ENCODE data around the gene TCF15. TPM values are rescaled to one million over a fixed set of nuclear protein-coding genes. Genes with fewer than 3 reads are reported as not detected.
A peak's percentile ranks its signal among the peaks of the same experiment; 100 is the strongest.

TCF15 gene, protein sequence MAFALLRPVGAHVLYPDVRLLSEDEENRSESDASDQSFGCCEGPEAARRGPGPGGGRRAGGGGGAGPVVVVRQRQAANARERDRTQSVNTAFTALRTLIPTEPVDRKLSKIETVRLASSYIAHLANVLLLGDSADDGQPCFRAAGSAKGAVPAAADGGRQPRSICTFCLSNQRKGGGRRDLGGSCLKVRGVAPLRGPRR
- 1 to 10 TPM in 1 of 2 donors, under 1 TPM in 1; 0.58 to 1.0 TPM for total RNA-seq
- not detected for polyA plus RNA-seq
- long read RNA-seq, donor 1, partial matches to known transcripts = 0 of 1 reads
- long read RNA-seq, donor 1, other reads (novel, unspliced or antisense) = 0 of 1 reads
- long read RNA-seq, donor 2, transcript TCF15-201 (2 exons, 1,555 nt) = major isoform, 5 of 5 reads
- long read RNA-seq, donor 2, partial matches to known transcripts = 0 of 5 reads
- long read RNA-seq, donor 2, other reads (novel, unspliced or antisense) = 0 of 5 reads

DNA sequence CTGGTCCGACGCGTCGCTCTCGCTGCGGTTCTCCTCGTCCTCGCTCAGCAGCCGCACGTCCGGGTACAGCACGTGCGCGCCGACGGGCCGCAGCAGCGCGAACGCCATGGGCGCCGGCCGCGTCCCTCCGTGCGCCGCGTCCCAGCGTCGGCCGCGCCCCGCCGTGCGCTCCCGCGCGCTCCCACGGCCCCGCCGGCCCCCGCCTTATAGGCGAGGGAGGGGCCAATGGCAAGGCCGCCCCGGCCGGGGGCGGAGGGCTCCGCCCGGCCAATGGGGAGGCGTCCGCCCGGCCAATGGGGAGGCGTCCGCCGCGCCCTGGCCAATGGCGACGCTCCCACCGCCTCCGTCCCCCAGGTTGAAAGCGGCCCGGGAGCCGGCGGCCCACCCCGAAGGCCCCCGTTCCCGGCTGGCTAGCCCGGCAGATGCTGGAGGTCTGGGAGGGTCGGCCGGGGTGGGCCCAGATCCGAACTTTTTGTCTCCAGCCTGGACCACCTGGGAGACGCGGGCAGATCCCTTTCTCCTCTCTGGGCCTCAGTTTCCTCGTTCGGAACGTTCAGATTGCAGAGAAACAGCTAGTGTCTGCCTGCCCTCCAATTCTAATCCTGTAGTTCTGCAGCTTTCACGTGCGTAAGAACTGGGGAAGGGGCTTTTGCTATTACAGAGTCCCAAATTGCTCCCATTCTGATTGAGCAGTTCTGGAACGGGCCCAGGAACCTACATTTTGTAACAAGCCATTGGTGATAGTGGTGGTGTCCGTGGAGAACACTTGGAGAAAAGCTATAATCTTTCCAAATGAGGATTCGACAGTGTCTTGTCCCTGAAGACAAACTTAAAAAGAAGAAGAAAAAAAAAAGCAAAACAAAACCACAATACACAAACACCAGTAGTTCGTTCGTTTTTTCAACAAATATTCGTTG lies at the start of gene TCF15:
Gene TCF15, minus strand, starts transcription at position 180 of the 917 bp plus-strand sequence. Its CDS starts 72 bp downstream, at position 108.
- no peaks in the 10 kb centered on the region for H3K4me1 ChIP-seq (ENCODE audit: control insufficient read depth in 1 of 2, insufficient read depth in 2 of 2, low read length in 2 of 2)
- 7 to 10% methylated on average over 57 to 84 of the region's 84 CpGs for WGBS, 2 donors
- no peaks in the 10 kb centered on the region for H3K9me3 ChIP-seq (ENCODE audit: control insufficient read depth, low read length)
- H3K4me3 ChIP-seq (ENCODE audit: low read length in 2 of 2) = no peak within 1 kb of the TSS
- intact Hi-C loops (cut with DNase I) = no loop called here
- no peak within 1 kb of the TSS for H3K27ac ChIP-seq (ENCODE audit: low read depth in 1 of 2, low read length in 2 of 2)
- peaks cover 0 to 2% of the 10 kb centered on the region in 2 donors for H3K27me3 ChIP-seq (ENCODE audit: control insufficient read depth in 1 of 2, insufficient read depth in 2 of 2, low read length in 1 of 2)
- ATAC-seq (ENCODE audit: low FRiP score) (no peak), DNase-seq (no peak)
- H3K36me3 ChIP-seq (ENCODE audit: control insufficient read depth in 1 of 2, insufficient read depth in 2 of 2, low read length in 1 of 2) = no peaks in the 10 kb centered on the region

DNA sequence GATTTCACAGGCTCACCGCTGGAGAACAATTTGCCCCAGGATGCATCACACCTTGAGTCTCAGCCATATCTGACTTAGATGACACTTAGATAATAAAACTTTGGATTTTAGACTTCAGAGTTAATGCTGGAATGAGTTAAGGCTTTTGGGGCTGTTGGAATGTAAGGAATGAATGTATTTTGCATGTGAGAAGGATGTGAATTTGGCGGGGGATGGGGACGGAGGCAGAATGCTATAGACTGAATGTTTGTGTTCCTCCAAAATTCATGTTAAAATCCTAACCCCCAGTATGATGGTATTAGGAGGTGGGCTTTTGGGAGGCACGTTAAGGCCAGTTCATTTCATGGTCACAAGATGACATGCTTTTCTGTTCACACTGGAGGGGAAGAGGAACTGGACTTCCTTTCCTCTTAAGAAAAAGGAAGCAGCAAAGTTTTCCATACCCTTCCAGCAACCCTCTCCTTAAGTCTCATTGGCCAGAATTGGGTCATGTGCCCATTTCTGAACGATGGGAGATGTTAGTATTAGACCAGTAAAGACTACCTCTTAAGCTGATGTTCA lies 48.7 kb upstream of the TCF15 start:
- Histone ChIP-seq H3K27ac (ENCODE audit: low read depth in 1 of 2, low read length in 2 of 2) (no peak overlapping the region), H3K4me3 (ENCODE audit: low read length in 2 of 2) (no peak overlapping the region), H3K4me1 (ENCODE audit: control insufficient read depth in 1 of 2, insufficient read depth in 2 of 2, low read length in 2 of 2) (no peaks in the 10 kb centered on the region), H3K36me3 (ENCODE audit: control insufficient read depth in 1 of 2, insufficient read depth in 2 of 2, low read length in 1 of 2) (no peaks in the 10 kb centered on the region), H3K27me3 (ENCODE audit: control insufficient read depth in 1 of 2, insufficient read depth in 2 of 2, low read length in 1 of 2) (no peaks in the 10 kb centered on the region), H3K9me3 (ENCODE audit: control insufficient read depth, low read length) (no peaks in the 10 kb centered on the region)
- 15 to 21% methylated on average over 5 of the region's 5 CpGs for WGBS, 2 donors
- DNase-seq (no peak), ATAC-seq (ENCODE audit: low FRiP score) (no peak)
- intact Hi-C loops (cut with DNase I) = loop anchor here in 1 of 2 donors (10.0 kb wide), 2 partner anchors 114 to 166 kb away; partner anchors contain the start of gene CSNK2A1

DNA sequence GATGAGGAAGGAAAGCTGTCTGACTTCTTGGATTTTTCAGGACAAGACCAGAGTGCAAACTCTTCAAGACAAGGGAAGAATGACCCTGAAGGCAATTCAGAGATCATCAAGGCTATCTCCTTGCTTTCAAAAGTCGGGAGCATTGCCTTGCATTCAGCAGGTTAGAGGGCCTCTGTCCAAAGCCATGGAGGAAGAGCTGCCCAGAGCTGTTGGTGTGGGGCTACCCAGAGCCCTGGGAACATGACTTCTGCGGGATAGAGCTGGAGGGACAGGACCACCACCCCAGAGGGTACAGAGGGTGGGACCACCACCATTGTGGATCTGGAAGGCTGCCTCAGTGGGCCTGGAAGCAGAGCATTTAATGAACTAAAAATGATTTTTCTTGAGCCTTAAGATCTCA lies 48.1 kb upstream of the TCF15 start:
- H3K9me3 ChIP-seq (ENCODE audit: control insufficient read depth, low read length) = no peaks in the 10 kb centered on the region
- no peak for DNase-seq
- WGBS, 2 donors = 45 to 47% methylated on average over 2 of the region's 2 CpGs
- no peaks in the 10 kb centered on the region for H3K4me1 ChIP-seq (ENCODE audit: control insufficient read depth in 1 of 2, insufficient read depth in 2 of 2, low read length in 2 of 2)
- ATAC-seq (ENCODE audit: low FRiP score) = no peak
- no peaks in the 10 kb centered on the region for H3K36me3 ChIP-seq (ENCODE audit: control insufficient read depth in 1 of 2, insufficient read depth in 2 of 2, low read length in 1 of 2)
- no peak overlapping the region for H3K27ac ChIP-seq (ENCODE audit: low read depth in 1 of 2, low read length in 2 of 2)
- H3K27me3 ChIP-seq (ENCODE audit: control insufficient read depth in 1 of 2, insufficient read depth in 2 of 2, low read length in 1 of 2) = no peaks in the 10 kb centered on the region
- intact Hi-C loops (cut with DNase I) = loop anchor here in 1 of 2 donors (10.0 kb wide), 2 partner anchors 113 to 167 kb away; partner anchors contain the start of gene CSNK2A1
- no peak overlapping the region for H3K4me3 ChIP-seq (ENCODE audit: low read length in 2 of 2)

DNA sequence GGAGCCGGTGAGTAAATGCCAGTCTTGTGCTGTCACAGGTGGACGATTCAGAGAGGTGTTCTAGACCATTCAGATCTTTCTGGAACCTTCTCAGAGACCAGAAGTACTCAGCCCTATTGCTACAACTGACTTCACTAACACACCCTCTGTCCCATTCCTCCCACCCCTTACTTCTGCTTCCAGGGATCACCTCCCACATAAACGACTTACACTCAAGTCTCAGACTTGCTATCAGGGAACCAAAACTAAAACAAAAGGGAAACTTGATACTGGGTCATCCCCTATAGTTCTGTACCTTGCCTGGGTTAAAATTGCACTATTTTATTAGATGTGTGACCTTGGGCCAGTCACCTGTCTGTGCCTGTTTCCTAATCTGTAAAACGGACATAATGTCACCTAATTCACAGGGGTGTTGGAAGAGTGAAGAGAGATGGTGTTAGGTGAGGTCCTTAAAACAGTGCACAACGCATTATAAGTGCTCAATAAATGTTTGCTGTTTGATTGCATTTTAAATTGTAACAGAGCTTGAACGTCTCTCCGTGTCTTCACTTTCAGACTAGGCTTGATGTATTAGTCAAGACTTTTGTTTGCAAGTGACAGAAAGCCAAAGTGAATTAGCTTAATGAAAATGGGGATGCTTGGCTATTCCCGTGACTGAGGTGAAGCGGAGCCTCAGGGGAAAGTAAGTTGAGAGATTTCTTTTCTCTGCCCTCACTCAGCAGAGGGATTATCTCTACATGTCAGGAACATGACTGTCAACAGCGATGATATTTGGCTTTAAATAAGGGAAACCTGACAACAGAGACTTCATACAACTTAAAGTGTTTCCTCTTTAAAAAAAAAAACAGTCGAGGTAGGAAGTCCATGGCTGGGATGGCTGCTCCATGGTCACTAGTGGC lies 45.9 kb upstream of the TCF15 start:
- H3K4me1 ChIP-seq (ENCODE audit: control insufficient read depth in 1 of 2, insufficient read depth in 2 of 2, low read length in 2 of 2) = no peaks in the 10 kb centered on the region
- no peak for ATAC-seq (ENCODE audit: low FRiP score)
- H3K4me3 ChIP-seq (ENCODE audit: low read length in 2 of 2) = no peak overlapping the region
- H3K27me3 ChIP-seq (ENCODE audit: control insufficient read depth in 1 of 2, insufficient read depth in 2 of 2, low read length in 1 of 2) = no peaks in the 10 kb centered on the region
- no peaks in the 10 kb centered on the region for H3K9me3 ChIP-seq (ENCODE audit: control insufficient read depth, low read length)
- H3K36me3 ChIP-seq (ENCODE audit: control insufficient read depth in 1 of 2, insufficient read depth in 2 of 2, low read length in 1 of 2) = no peaks in the 10 kb centered on the region
- no peak for DNase-seq
- WGBS, 2 donors = 84 to 86% methylated on average over 11 of the region's 11 CpGs
- intact Hi-C loops (cut with DNase I) = loop anchor here in 1 of 2 donors (10.0 kb wide), 2 partner anchors 111 to 169 kb away; partner anchors contain the start of gene CSNK2A1
- no peak overlapping the region for H3K27ac ChIP-seq (ENCODE audit: low read depth in 1 of 2, low read length in 2 of 2)

DNA sequence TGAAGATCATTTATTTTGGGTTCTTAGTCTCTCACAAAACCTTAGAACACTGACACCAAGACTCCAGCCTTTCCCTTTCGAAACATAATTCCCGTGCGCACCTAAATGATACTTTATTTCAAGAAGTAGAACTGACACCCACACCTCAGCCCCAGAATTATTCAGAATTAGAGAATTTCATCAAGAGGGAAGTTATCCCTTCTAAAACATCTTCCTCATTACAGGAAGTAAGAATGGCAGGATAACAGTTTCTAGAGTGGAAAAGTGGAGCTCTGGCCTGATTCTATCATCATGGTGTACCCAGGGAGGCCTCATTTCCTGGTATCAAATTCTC lies 44.3 kb upstream of the TCF15 start:
- no peak overlapping the region for H3K4me3 ChIP-seq (ENCODE audit: low read length in 2 of 2)

DNA sequence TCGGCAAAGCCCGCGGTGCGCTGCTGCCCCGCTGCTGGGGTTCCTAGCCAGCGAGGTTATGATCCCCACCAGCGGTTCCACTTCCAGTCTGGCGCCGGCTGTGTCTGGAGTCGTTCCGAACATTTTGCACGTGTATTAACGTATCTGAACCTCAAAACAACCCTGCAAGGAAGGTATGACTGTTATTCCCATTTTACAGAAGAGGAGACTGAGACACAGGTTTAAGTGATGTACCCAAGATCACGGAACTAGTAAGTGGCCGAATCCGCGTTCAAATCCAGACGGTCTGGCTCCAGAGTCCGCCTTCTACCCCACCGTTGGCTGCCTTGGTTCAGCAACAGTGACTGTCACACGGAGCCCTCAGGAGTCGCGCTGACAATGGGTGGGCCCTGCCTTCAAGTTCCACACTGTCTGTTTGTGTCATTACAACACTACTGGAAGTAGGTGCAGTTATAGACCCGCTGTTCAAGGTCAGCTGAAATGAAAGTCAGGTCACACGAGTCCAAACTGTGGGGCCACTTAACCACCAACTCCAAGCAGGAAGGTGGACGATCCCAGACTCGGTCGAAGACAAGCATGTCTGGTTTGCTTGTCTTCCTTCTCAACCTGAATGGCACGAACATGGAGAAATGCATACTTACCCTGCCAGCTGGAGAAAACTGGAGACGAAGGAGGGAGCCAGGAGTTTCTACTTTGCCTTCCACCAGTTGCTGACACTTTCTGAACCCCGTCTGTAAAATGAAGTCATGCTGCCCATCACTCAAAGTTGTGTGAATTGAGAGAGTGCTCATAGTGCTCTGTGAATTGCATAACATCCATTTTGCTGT lies 43.7 kb upstream of the TCF15 start:
- 11 to 16% methylated on average over 27 to 31 of the region's 31 CpGs for WGBS, 2 donors
- no peaks in the 10 kb centered on the region for H3K4me1 ChIP-seq (ENCODE audit: control insufficient read depth in 1 of 2, insufficient read depth in 2 of 2, low read length in 2 of 2)
- H3K27ac ChIP-seq (ENCODE audit: low read depth in 1 of 2, low read length in 2 of 2) = no peak overlapping the region
- intact Hi-C loops (cut with DNase I) = loop anchor here (5.0 to 10.0 kb wide), 4 partner anchors 109 to 247 kb away; partner anchors contain the start of genes CSNK2A1 (in 2 of the 2) and RBCK1 (in 1 of the 2)
- H3K9me3 ChIP-seq (ENCODE audit: control insufficient read depth, low read length) = no peaks in the 10 kb centered on the region
- DNase-seq = no peak
- ATAC-seq (ENCODE audit: low FRiP score) = no peak
- H3K4me3 ChIP-seq (ENCODE audit: low read length in 2 of 2) = peak overlapping the region; percentile 4 to 7
- no peaks in the 10 kb centered on the region for H3K27me3 ChIP-seq (ENCODE audit: control insufficient read depth in 1 of 2, insufficient read depth in 2 of 2, low read length in 1 of 2)
- peaks cover 0 to 2% of the 10 kb centered on the region in 2 donors for H3K36me3 ChIP-seq (ENCODE audit: control insufficient read depth in 1 of 2, insufficient read depth in 2 of 2, low read length in 1 of 2)

More for the DNA sequence above, 44.3 kb upstream of the TCF15 start:
- no peaks in the 10 kb centered on the region for H3K36me3 ChIP-seq (ENCODE audit: control insufficient read depth in 1 of 2, insufficient read depth in 2 of 2, low read length in 1 of 2)
- H3K9me3 ChIP-seq (ENCODE audit: control insufficient read depth, low read length) = no peaks in the 10 kb centered on the region
- no peak for DNase-seq
- WGBS, 2 donors = 90 to 92% methylated on average over 3 of the region's 3 CpGs
- no peaks in the 10 kb centered on the region for H3K27me3 ChIP-seq (ENCODE audit: control insufficient read depth in 1 of 2, insufficient read depth in 2 of 2, low read length in 1 of 2)
- no peak overlapping the region for H3K27ac ChIP-seq (ENCODE audit: low read depth in 1 of 2, low read length in 2 of 2)
- intact Hi-C loops (cut with DNase I) = loop anchor here (5.0 to 10.0 kb wide), 4 partner anchors 110 to 247 kb away; partner anchors contain the start of genes CSNK2A1 (in 2 of the 2) and RBCK1 (in 1 of the 2)
- H3K4me1 ChIP-seq (ENCODE audit: control insufficient read depth in 1 of 2, insufficient read depth in 2 of 2, low read length in 2 of 2) = no peaks in the 10 kb centered on the region
- ATAC-seq (ENCODE audit: low FRiP score) = no peak

DNA sequence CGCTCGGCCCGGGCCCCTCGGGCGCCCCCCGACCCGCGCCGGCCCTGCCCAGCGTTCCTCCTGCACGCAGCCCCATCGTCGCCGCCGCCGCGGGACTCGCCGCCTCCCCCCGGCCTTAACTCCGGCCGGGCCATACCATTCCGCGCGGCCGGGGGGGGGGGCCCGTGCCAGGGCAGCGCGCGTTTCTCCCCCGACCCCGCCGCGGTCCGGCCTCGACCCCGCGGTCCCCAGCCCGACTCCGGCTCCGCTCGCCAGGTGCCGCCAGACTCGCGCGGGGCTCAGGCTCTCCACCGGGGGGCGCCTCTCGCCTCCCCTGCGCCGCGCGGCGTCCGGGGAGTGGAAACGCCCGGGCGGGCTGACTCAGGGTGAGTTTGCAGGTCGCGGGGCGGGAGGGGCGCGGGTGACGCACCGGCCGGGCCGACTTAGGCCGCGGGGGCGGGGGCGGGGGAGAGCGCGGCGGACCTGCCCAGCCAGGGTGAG lies 43.0 kb upstream of the TCF15 start, which contains the start of gene SRXN1:
Gene SRXN1, minus strand, starts transcription at position 91 of the 480 bp plus-strand sequence. Its CDS starts 15 bp downstream, at position 76.
- intact Hi-C loops (cut with DNase I) = loop anchor here (5.0 to 10.0 kb wide), 4 partner anchors 108 to 246 kb away; partner anchors contain the start of genes CSNK2A1 (in 2 of the 2) and RBCK1 (in 1 of the 2)
- peak; percentile 96 for ATAC-seq (ENCODE audit: low FRiP score)
- 0 to 1% methylated on average over 48 to 74 of the region's 74 CpGs for WGBS, 2 donors

More for the DNA sequence above, 43.0 kb upstream of the TCF15 start, which contains the start of gene SRXN1:
- Histone ChIP-seq H3K27ac (ENCODE audit: low read depth in 1 of 2, low read length in 2 of 2) (peak within 1 kb of the TSS; percentile 6 to 65), H3K4me1 (ENCODE audit: control insufficient read depth in 1 of 2, insufficient read depth in 2 of 2, low read length in 2 of 2) (no peaks in the 10 kb centered on the region), H3K27me3 (ENCODE audit: control insufficient read depth in 1 of 2, insufficient read depth in 2 of 2, low read length in 1 of 2) (no peaks in the 10 kb centered on the region), H3K4me3 (ENCODE audit: low read length in 2 of 2) (peak within 1 kb of the TSS; percentile 22 to 67), H3K9me3 (ENCODE audit: control insufficient read depth, low read length) (no peaks in the 10 kb centered on the region), H3K36me3 (ENCODE audit: control insufficient read depth in 1 of 2, insufficient read depth in 2 of 2, low read length in 1 of 2) (peaks cover 0 to 7% of the 10 kb centered on the region in 2 donors)
- DNase-seq = peak; percentile 94 to 97

Measured in aorta (tissue), 5 donors.